Measurements from ENCODE around the gene SLC26A9. TPM values are rescaled to one million over a fixed set of nuclear protein-coding genes. Genes with fewer than 3 reads are reported as not detected.

Gene SLC26A9
- total and polyA plus RNA-seq, 12 donors = 0.03 to 0.11 (median 0.04) TPM; not detected in 9

GRCh38 chr1:205922314-205922713, 20.9 kb downstream of the SLC26A9 start:
- Histone ChIP-seq H3K4me3 (no peak overlapping the region), H3K9me3 (replicated peaks in 1 of 3) (no peaks in the 10 kb centered on the region), H3K4me1 (replicated peaks in 1 of 2) (no peaks in the 10 kb centered on the region), H3K27ac (no peak overlapping the region), H3K36me3 (replicated peaks in 1 of 2) (no peaks in the 10 kb centered on the region), H3K27me3 (no peaks in the 10 kb centered on the region)
- intact Hi-C loops (cut with DNase I) = loop anchor here in 1 of 2 donors (10.0 kb wide), 1 partner anchor 192 kb away; the partner anchor contains the start of gene AVPR1B
- DNase-seq = peak in 1 of 7 donors; percentile 33
- TF ChIP-seq POLR2A (IDR thresholded peaks at IDR 0.05) (no peak), CTCF (IDR thresholded peaks at IDR 0.05) (no peak)
- 85 to 100% (median 91%) methylated on average over 3 to 6 of the region's 6 CpGs for WGBS, 4 donors

DNA sequence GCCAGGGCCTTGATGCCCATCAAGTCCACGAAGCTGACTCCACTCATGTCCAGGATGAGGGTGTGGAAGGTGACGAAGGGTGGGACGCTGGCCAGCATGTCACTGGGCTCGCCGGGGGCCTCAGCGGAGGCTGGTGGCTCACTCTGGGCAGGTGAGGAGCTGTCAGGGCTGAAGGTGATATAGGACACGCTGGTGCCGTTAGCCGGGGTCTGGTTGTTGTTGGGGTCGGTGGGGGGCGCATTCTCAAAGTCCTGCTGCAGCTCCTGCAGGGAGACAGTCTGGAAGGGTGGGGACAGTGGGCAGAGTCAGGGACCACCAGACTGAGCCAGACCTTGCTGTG, 21.7 kb downstream of the SLC26A9 start:
- TF ChIP-seq POLR2A (IDR thresholded peaks at IDR 0.05) = no peak
- TF ChIP-seq CTCF (IDR thresholded peaks at IDR 0.05) = no peak
- 76 to 90% (median 87%) methylated on average over 10 to 11 of the region's 11 CpGs for WGBS, 4 donors
- intact Hi-C loops (cut with DNase I) = loop anchor here in 1 of 2 donors (10.0 kb wide), 1 partner anchor 193 kb away; the partner anchor contains the start of gene AVPR1B
- Histone ChIP-seq H3K9me3 (replicated peaks in 1 of 3) (no peaks in the 10 kb centered on the region), H3K4me1 (replicated peaks in 1 of 2) (no peaks in the 10 kb centered on the region), H3K27me3 (no peaks in the 10 kb centered on the region), H3K36me3 (replicated peaks in 1 of 2) (no peaks in the 10 kb centered on the region), H3K4me3 (no peak overlapping the region), H3K27ac (no peak overlapping the region)
- DNase-seq = peak in 1 of 7 donors; percentile 35

GRCh38 chr1:205920861-205921569, 22.2 kb downstream of the SLC26A9 start:
- Histone ChIP-seq H3K9me3 (replicated peaks in 1 of 3) (no peaks in the 10 kb centered on the region), H3K27me3 (no peaks in the 10 kb centered on the region), H3K27ac (no peak overlapping the region), H3K4me3 (no peak overlapping the region), H3K4me1 (replicated peaks in 1 of 2) (no peaks in the 10 kb centered on the region), H3K36me3 (replicated peaks in 1 of 2) (no peaks in the 10 kb centered on the region)
- TF ChIP-seq CTCF (IDR thresholded peaks at IDR 0.05) (no peak), POLR2A (IDR thresholded peaks at IDR 0.05) (no peak)
- intact Hi-C loops (cut with DNase I) = loop anchor here in 1 of 2 donors (10.0 kb wide), 1 partner anchor 194 kb away; the partner anchor contains the start of gene AVPR1B
- peak in 1 of 7 donors; percentile 25 for DNase-seq
- WGBS, 4 donors = 64 to 84% (median 73%) methylated on average over 9 to 13 of the region's 13 CpGs

DNA sequence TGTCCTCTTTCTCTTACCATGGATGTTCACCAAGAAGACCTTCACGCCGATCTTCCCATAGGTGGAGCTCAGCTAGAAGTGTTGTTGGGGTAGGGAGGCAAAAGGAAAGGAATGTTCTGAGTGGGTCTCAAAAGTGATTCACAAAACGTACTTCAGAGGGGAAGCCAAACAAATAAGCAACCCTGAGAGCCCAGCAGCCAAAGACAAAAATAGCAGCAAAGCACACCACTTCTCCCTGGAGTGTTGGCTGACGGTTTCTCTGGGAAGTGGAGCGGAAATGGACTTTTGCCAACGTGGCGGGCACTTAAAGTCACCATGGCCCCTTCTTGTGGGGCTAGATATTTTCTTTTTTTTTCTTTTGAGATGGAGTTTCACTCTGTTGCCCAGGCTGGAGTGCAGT, 23.1 kb downstream of the SLC26A9 start:
- Histone ChIP-seq H3K4me1 (replicated peaks in 1 of 2) (no peaks in the 10 kb centered on the region), H3K27me3 (no peaks in the 10 kb centered on the region), H3K27ac (no peak overlapping the region), H3K36me3 (replicated peaks in 1 of 2) (no peaks in the 10 kb centered on the region), H3K9me3 (replicated peaks in 1 of 3) (no peaks in the 10 kb centered on the region), H3K4me3 (no peak overlapping the region)
- peak in 3 of 7 donors; percentile 23 to 53 (median 33) for DNase-seq
- TF ChIP-seq POLR2A (IDR thresholded peaks at IDR 0.05) (no peak), CTCF (IDR thresholded peaks at IDR 0.05) (no peak)
- intact Hi-C loops (cut with DNase I) = loop anchor here in 1 of 2 donors (10.0 kb wide), 1 partner anchor 195 kb away; the partner anchor contains the start of gene AVPR1B
- 46 to 58% (median 52%) methylated on average over 7 of the region's 7 CpGs for WGBS, 4 donors

Data from adrenal gland (tissue), 12 donors.